ENCODE measurements around the gene DAO. TPM values are rescaled to one million over a fixed set of nuclear protein-coding genes. Genes with fewer than 3 reads are reported as not detected.

DAO gene
- polyA plus RNA-seq, 4 donors = not detected

GRCh38 chr12:108949976-108950375, 70.1 kb downstream of the DAO start:
- Histone ChIP-seq H3K27me3 (ENCODE audit: control insufficient read depth in 3 of 3, insufficient read depth in 3 of 3, low read length in 3 of 3) (peaks cover 0 to 2% (median 0%) of the 10 kb centered on the region in 3 donors), H3K27ac (ENCODE audit: low read depth in 1 of 3, low read length in 2 of 3) (no peak overlapping the region), H3K36me3 (ENCODE audit: control insufficient read depth in 3 of 3, insufficient read depth in 2 of 3, low read depth in 1 of 3, low read length in 3 of 3) (no peaks in the 10 kb centered on the region), H3K4me1 (ENCODE audit: control insufficient read depth in 3 of 3, insufficient read depth in 2 of 3, low read depth in 1 of 3, low read length in 2 of 3) (no peaks in the 10 kb centered on the region), H3K4me3 (ENCODE audit: low read depth in 1 of 3, low read length in 3 of 3) (no peak overlapping the region), H3K9me3 (ENCODE audit: control insufficient read depth in 2 of 2, insufficient read depth in 1 of 2, low read depth in 1 of 2, low read length in 1 of 2) (peaks cover 0 to 13% of the 10 kb centered on the region in 2 donors)
- no peak for FAIRE-seq
- 92 to 100% (median 97%) methylated on average over 1 of the region's 1 CpG for WGBS, 3 donors
- no peak for DNase-seq

Other genes with a start within 250 kb of the DAO start
- gene SELPLG, start 246.2 kb upstream of the DAO start, polyA plus RNA-seq = 1 to 10 TPM; 1.1 to 7.2 (median 4.6) TPM
- 10 to 100 TPM; 22.2 to 59.2 (median 33.0) TPM for gene CORO1C, start 148.6 kb upstream of the DAO start, polyA plus RNA-seq
- 10 to 100 TPM in 1 of 4 donors, 1 to 10 TPM in 3; 1.6 to 10.9 (median 4.6) TPM for gene SSH1, start 22.5 kb upstream of the DAO start, polyA plus RNA-seq
- gene SVOP, start 141.0 kb downstream of the DAO start, polyA plus RNA-seq = under 1 TPM in 2 of 4 donors, not detected in 2; 0.37 to 0.94 TPM
- gene USP30, start 172.5 kb downstream of the DAO start, polyA plus RNA-seq = 10 to 100 TPM in 1 of 4 donors, 1 to 10 TPM in 3; 4.9 to 25.5 (median 8.8) TPM
- 10 to 100 TPM in 2 of 4 donors, 1 to 10 TPM in 2; 4.2 to 17.8 (median 9.9) TPM for gene ALKBH2, start 213.4 kb downstream of the DAO start, polyA plus RNA-seq
- 10 to 100 TPM; 11.9 to 44.4 (median 26.7) TPM for gene UNG, start 217.5 kb downstream of the DAO start, polyA plus RNA-seq
- 10 to 100 TPM in 3 of 4 donors, 1 to 10 TPM in 1; 7.0 to 40.5 (median 14.1) TPM for gene ACACB, start 236.5 kb downstream of the DAO start, polyA plus RNA-seq